Thyroid gland (tissue), 4 donors: Measurements from ENCODE around the gene CREB3L2. TPM values are rescaled to one million over a fixed set of nuclear protein-coding genes. Genes with fewer than 3 reads are reported as not detected.
"Not testable (repeated sequence)": the region's sequence is repeated elsewhere in the genome, so short reads cannot be mapped to it uniquely, and the experiment has no call there.

Experiments
- DNase-seq, 2 donors: peaks; one replicate each; pipeline ENCODE4 v3.0.0-alpha.2; 2019
- H3K27ac ChIP-seq, 3 donors: fragments of 200-600 bp; sonication (generic); 1 replicate in 2 of 3; 2 replicates in 1 of 3; pipeline ENCODE4 v1.5.1; 2016 to 2019; ENCODE audit warnings: mild to moderate bottlenecking in 1 of 3, moderate library complexity in 1 of 3
- H3K27me3 ChIP-seq: fragments of 200-600 bp; sonication (generic); one replicate; pipeline ENCODE4 v1.5.1; 2019
- H3K36me3 ChIP-seq, 2 donors: fragments of 200-600 bp; sonication (generic); one replicate each; pipeline ENCODE4 v1.5.1; 2016 to 2019
- H3K4me1 ChIP-seq, 2 donors: fragments of 200-600 bp; sonication (generic); one replicate each; pipeline ENCODE4 v1.5.1; 2017 to 2019
- H3K4me3 ChIP-seq, 3 donors: fragments of 200-600 bp; sonication (generic); replicated peaks in 1 of 3; 1 replicate in 2 of 3; 2 replicates in 1 of 3; pipeline ENCODE4 v1.5.1; 2016; ENCODE audit warnings: mild to moderate bottlenecking in 1 of 3
- H3K9me3 ChIP-seq: fragments of 200-600 bp; sonication (generic); one replicate; pipeline ENCODE4 v1.5.1; 2017
- POLR2A ChIP-seq, 2 donors: fragments of 450-650 bp; IDR thresholded peaks; one replicate each; pipeline ENCODE4 v1.6.1; 2017; ENCODE audit warnings: antibody characterized with exemption in 2 of 2, mild to moderate bottlenecking in 2 of 2, moderate library complexity in 1 of 2
- WGBS, 2 donors: methylation state at CpG; one replicate each; pipeline ENCODE4 v1.1.5; 2017; 5-methylcytosine and 5-hydroxymethylcytosine counted together
- intact Hi-C: fragments of 100-400 bp; cut with DNase I; formaldehyde crosslinking; loops from one replicate; pipeline ENCODE4 v1.15.1; 2023
- total RNA-seq, 4 donors: library from RNA; depleted of rRNA; stranded (reverse); fragments of >200 nt; gene quantifications; one replicate each; pipeline ENCODE4 v1.2.3, GENCODE V29; 2016
- TF ChIP-seq, protein P1 (sequence below), 6 experiments: fragments of 200-600 bp in 3 of 6; fragments of 450-650 bp in 3 of 6; sonication (generic) in 3 of 6; IDR thresholded peaks; one replicate each; pipeline ENCODE4 v1.5.1; 2016 to 2019; ENCODE audit warnings: antibody characterized with exemption in 6 of 6, mild to moderate bottlenecking in 2 of 6, inconsistent platforms in 1 of 6, moderate library complexity in 1 of 6

Gene CREB3L2
- total RNA-seq, 4 donors from 2014 or later = 86.1 to 143 (median 103) TPM

DNA sequence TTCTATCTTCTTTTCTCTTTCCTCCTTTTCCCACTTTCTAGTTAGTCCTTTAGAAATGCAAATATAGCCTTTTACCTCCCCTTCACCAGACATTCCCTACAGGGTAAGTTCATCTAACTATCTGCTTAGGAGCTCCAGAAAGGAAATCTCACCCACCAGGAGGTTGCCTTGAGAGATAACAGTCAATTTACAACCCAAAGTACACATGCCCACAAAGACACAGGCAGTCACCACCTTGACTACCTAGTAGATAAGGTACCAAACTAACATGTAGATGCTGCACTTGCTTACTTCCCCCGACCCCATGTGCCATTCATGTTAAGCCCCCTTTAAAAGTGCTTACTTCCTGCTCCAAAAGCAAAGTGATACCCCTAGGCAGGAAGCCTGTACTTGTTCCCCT is 12.8 kb upstream of the CREB3L2 start:
- intact Hi-C loops = loop anchor here (10.0 kb wide), 1 partner anchor 360 kb away; no protein-coding TSS in a partner anchor
- H3K4me1 ChIP-seq = peaks cover 6 to 11% of the 10 kb centered on the region in 2 donors
- H3K27ac ChIP-seq = no peak overlapping the region
- 89 to 91% methylated on average over 1 of the region's 1 CpG for WGBS, 2 donors
- TF ChIP-seq, protein P1, sequence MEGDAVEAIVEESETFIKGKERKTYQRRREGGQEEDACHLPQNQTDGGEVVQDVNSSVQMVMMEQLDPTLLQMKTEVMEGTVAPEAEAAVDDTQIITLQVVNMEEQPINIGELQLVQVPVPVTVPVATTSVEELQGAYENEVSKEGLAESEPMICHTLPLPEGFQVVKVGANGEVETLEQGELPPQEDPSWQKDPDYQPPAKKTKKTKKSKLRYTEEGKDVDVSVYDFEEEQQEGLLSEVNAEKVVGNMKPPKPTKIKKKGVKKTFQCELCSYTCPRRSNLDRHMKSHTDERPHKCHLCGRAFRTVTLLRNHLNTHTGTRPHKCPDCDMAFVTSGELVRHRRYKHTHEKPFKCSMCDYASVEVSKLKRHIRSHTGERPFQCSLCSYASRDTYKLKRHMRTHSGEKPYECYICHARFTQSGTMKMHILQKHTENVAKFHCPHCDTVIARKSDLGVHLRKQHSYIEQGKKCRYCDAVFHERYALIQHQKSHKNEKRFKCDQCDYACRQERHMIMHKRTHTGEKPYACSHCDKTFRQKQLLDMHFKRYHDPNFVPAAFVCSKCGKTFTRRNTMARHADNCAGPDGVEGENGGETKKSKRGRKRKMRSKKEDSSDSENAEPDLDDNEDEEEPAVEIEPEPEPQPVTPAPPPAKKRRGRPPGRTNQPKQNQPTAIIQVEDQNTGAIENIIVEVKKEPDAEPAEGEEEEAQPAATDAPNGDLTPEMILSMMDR (IDR thresholded peaks at IDR 0.05) = no peak
- no peak for TF ChIP-seq POLR2A (IDR thresholded peaks at IDR 0.05)
- H3K4me3 ChIP-seq = no peak overlapping the region
- DNase-seq = no peak
- H3K9me3 ChIP-seq = no peaks in the 10 kb centered on the region
- no peaks in the 10 kb centered on the region for H3K36me3 ChIP-seq
- no peaks in the 10 kb centered on the region for H3K27me3 ChIP-seq

GRCh38 chr7:138014201-138014600 is 12.3 kb upstream of the CREB3L2 start:
- H3K27me3 ChIP-seq, H3K4me3 ChIP-seq, DNase-seq, H3K36me3 ChIP-seq, H3K27ac ChIP-seq, H3K9me3 ChIP-seq: not testable (repeated sequence)
- WGBS, 2 donors = 81 to 82% methylated on average over 4 of the region's 4 CpGs
- H3K4me1 ChIP-seq = peaks cover 6 to 11% of the 10 kb centered on the region in 2 donors
- intact Hi-C loops = loop anchor here (10.0 kb wide), 1 partner anchor 359 kb away; no protein-coding TSS in a partner anchor

GRCh38 chr7:138009350-138009653 is 7.4 kb upstream of the CREB3L2 start:
- intact Hi-C loops = loop anchor here (2.0 kb wide), 1 partner anchor 107 kb away; no protein-coding TSS in a partner anchor
- DNase-seq = no peak
- Histone ChIP-seq H3K27me3 (no peaks in the 10 kb centered on the region), H3K27ac (peak overlapping the region in 1 of 3 donors; percentile 92), H3K4me3 (no peak overlapping the region), H3K4me1 (peaks cover 6 to 24% of the 10 kb centered on the region in 2 donors), H3K36me3 (no peaks in the 10 kb centered on the region), H3K9me3 (no peaks in the 10 kb centered on the region)
- TF ChIP-seq, protein P1 (IDR thresholded peaks at IDR 0.05) = no peak
- no peak for TF ChIP-seq POLR2A (IDR thresholded peaks at IDR 0.05)
- 95 to 96% methylated on average over 1 of the region's 1 CpG for WGBS, 2 donors

GRCh38 chr7:138008588-138009349 is 6.9 kb upstream of the CREB3L2 start:
- H3K36me3 ChIP-seq = no peaks in the 10 kb centered on the region
- H3K27me3 ChIP-seq = no peaks in the 10 kb centered on the region
- intact Hi-C loops = loop anchor here (2.0 kb wide), 1 partner anchor 106 kb away; no protein-coding TSS in a partner anchor
- H3K9me3 ChIP-seq = no peaks in the 10 kb centered on the region
- WGBS, 2 donors = 50 to 54% methylated on average over 17 of the region's 17 CpGs
- peak overlapping the region; percentile 57 to 92 (median 91) for H3K27ac ChIP-seq
- TF ChIP-seq POLR2A (IDR thresholded peaks at IDR 0.05) = no peak
- TF ChIP-seq, protein P1 (IDR thresholded peaks at IDR 0.05) = peak; percentile 82 to 95 (median 90)
- H3K4me3 ChIP-seq = no peak overlapping the region
- H3K4me1 ChIP-seq = peaks cover 6 to 24% of the 10 kb centered on the region in 2 donors
- peak; percentile 37 to 51 for DNase-seq

DNA sequence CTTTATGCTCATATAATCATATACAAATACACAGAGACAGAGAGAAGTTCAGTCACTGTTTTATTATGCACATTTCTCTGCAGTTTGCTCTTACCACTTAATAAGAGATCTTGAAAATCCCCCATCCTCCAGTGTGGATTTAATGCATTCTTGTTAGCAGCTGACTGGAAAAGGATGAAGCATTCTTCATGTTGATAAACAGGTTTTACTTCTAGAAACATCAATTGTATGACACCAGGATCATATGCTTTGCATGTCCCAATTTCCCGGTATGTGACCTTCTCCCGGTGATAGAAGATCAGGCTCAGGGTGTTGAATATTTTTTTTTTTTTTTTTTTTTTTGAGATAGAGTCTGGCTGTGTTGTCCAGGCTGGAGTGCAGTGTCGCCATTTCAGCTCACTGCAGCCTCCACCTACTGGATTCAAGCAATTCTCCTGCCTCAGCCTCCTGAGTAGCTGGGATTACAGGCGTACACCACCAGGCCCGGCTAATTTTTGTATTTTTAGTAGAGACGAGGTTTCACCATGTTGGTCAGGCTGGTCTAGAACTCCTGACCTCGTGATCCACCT is 6.2 kb upstream of the CREB3L2 start:
- peak overlapping the region; percentile 57 to 92 (median 91) for H3K27ac ChIP-seq
- peak in 1 of 2 donors; percentile 17 for DNase-seq
- intact Hi-C loops = loop anchor here (2.0 kb wide), 1 partner anchor 105 kb away; no protein-coding TSS in a partner anchor
- H3K9me3 ChIP-seq = no peaks in the 10 kb centered on the region
- no peak overlapping the region for H3K4me3 ChIP-seq
- 83 to 88% methylated on average over 7 of the region's 7 CpGs for WGBS, 2 donors
- no peaks in the 10 kb centered on the region for H3K27me3 ChIP-seq
- H3K36me3 ChIP-seq = no peaks in the 10 kb centered on the region
- TF ChIP-seq, protein P1 (IDR thresholded peaks at IDR 0.05) = no peak
- peak in 1 of 2 donors; percentile 16 for TF ChIP-seq POLR2A (IDR thresholded peaks at IDR 0.05)
- peaks cover 6 to 24% of the 10 kb centered on the region in 2 donors for H3K4me1 ChIP-seq
